Mucosa of rectum (tissue), 2 donors: ENCODE measurements around the gene FUCA2.

ENCODE experiments used
- H3K27ac ChIP-seq, 2 donors: one replicate each; pipeline ENCODE4 v1.7.0; 2013; ENCODE audit warnings: inconsistent platforms in 2 of 2, low read depth in 2 of 2, low read length in 2 of 2
- H3K27me3 ChIP-seq, 2 donors: one replicate each; pipeline ENCODE4 v1.7.0; 2013; ENCODE audit warnings: low read length in 2 of 2; ENCODE audit not compliant: control insufficient read depth in 2 of 2, insufficient read depth in 2 of 2
- H3K36me3 ChIP-seq, 2 donors: one replicate each; pipeline ENCODE4 v1.7.0; 2013; ENCODE audit warnings: low read length in 2 of 2; ENCODE audit not compliant: control insufficient read depth in 2 of 2, insufficient read depth in 2 of 2
- H3K4me1 ChIP-seq, 2 donors: one replicate each; pipeline ENCODE4 v1.7.0; 2013; ENCODE audit warnings: low read length in 2 of 2, mild to moderate bottlenecking in 1 of 2; ENCODE audit not compliant: control insufficient read depth in 2 of 2, insufficient read depth in 2 of 2
- H3K4me3 ChIP-seq, 2 donors: one replicate each; pipeline ENCODE4 v1.7.0; 2013; ENCODE audit warnings: low read length in 2 of 2
- H3K9ac ChIP-seq, 2 donors: one replicate each; pipeline ENCODE4 v1.7.0; 2013; ENCODE audit warnings: low read length in 2 of 2, low read depth in 1 of 2, mild to moderate bottlenecking in 1 of 2
- H3K9me3 ChIP-seq, 2 donors: one replicate each; pipeline ENCODE4 v1.7.0; 2013; ENCODE audit warnings: low read length in 2 of 2; ENCODE audit not compliant: control insufficient read depth in 2 of 2
- donor health status: healthy.
- donor health status: Normal muscosa, but diverticular disease.

FUCA2 gene

GRCh38 chr6:143536866-143537691 is 25.6 kb upstream of the FUCA2 start:
- no peaks in the 10 kb centered on the region for H3K27me3 ChIP-seq
- H3K9ac ChIP-seq: peak overlapping the region; percentile 71 to 75
- peaks cover 14 to 27% of the 10 kb centered on the region in 2 donors for H3K4me1 ChIP-seq
- peak overlapping the region; percentile 71 to 78 for H3K4me3 ChIP-seq
- no peaks in the 10 kb centered on the region for H3K36me3 ChIP-seq
- peak overlapping the region; percentile 81 to 89 for H3K27ac ChIP-seq
- no peaks in the 10 kb centered on the region for H3K9me3 ChIP-seq

GRCh38 chr6:143536461-143536865 is 24.9 kb upstream of the FUCA2 start:
- Histone ChIP-seq H3K4me1 (peaks cover 17 to 33% of the 10 kb centered on the region in 2 donors), H3K27ac (peak overlapping the region; percentile 81 to 89), H3K27me3 (no peaks in the 10 kb centered on the region), H3K9me3 (no peaks in the 10 kb centered on the region), H3K36me3 (no peaks in the 10 kb centered on the region), H3K9ac (peak overlapping the region; percentile 70 to 71), H3K4me3 (peak overlapping the region; percentile 69 to 75)

- H3K27ac ChIP-seq: no peak overlapping the region
Observed at GRCh38 chr6:143535189-143535614, 23.7 kb upstream of the FUCA2 start.

GRCh38 chr6:143531720-143532499 is 20.4 kb upstream of the FUCA2 start:
- Histone ChIP-seq H3K9me3 (no peaks in the 10 kb centered on the region), H3K4me1 (peaks cover 14 to 26% of the 10 kb centered on the region in 2 donors)

More at GRCh38 chr6:143535189-143535614, 23.7 kb upstream of the FUCA2 start:
- H3K9ac ChIP-seq: no peak overlapping the region
- H3K9me3 ChIP-seq: no peaks in the 10 kb centered on the region
- no peaks in the 10 kb centered on the region for H3K27me3 ChIP-seq
- no peak overlapping the region for H3K4me3 ChIP-seq
- peaks cover 17 to 33% of the 10 kb centered on the region in 2 donors for H3K4me1 ChIP-seq
- no peaks in the 10 kb centered on the region for H3K36me3 ChIP-seq

GRCh38 chr6:143529095-143529494 is 17.6 kb upstream of the FUCA2 start:
- Histone ChIP-seq H3K4me1 (peaks cover 3 to 14% of the 10 kb centered on the region in 2 donors), H3K27me3 (no peaks in the 10 kb centered on the region), H3K9ac (no peak overlapping the region), H3K4me3 (no peak overlapping the region), H3K9me3 (no peaks in the 10 kb centered on the region), H3K27ac (no peak overlapping the region), H3K36me3 (no peaks in the 10 kb centered on the region)

More at GRCh38 chr6:143531720-143532499, 20.4 kb upstream of the FUCA2 start:
- Histone ChIP-seq H3K27me3 (no peaks in the 10 kb centered on the region), H3K27ac (no peak overlapping the region), H3K9ac (no peak overlapping the region), H3K4me3 (no peak overlapping the region), H3K36me3 (no peaks in the 10 kb centered on the region)

- Histone ChIP-seq H3K27me3 (no peaks in the 10 kb centered on the region), H3K27ac (no peak overlapping the region), H3K4me3 (no peak overlapping the region), H3K9me3 (no peaks in the 10 kb centered on the region), H3K4me1 (peaks cover 3 to 14% of the 10 kb centered on the region in 2 donors), H3K9ac (no peak overlapping the region), H3K36me3 (no peaks in the 10 kb centered on the region)
Observed at GRCh38 chr6:143528164-143528811, 16.8 kb upstream of the FUCA2 start.

- no peaks in the 10 kb centered on the region for H3K27me3 ChIP-seq
- no peak overlapping the region for H3K9ac ChIP-seq
- no peaks in the 10 kb centered on the region for H3K9me3 ChIP-seq
- no peaks in the 10 kb centered on the region for H3K36me3 ChIP-seq
- H3K4me1 ChIP-seq: peaks cover 3 to 11% of the 10 kb centered on the region in 2 donors
- H3K4me3 ChIP-seq: no peak overlapping the region
- no peak overlapping the region for H3K27ac ChIP-seq
Observed at GRCh38 chr6:143527677-143528076, 16.2 kb upstream of the FUCA2 start.

- H3K9ac ChIP-seq: no peak overlapping the region
- H3K9me3 ChIP-seq: no peaks in the 10 kb centered on the region
- no peak overlapping the region for H3K27ac ChIP-seq
- H3K36me3 ChIP-seq: no peaks in the 10 kb centered on the region
- H3K4me1 ChIP-seq: no peaks in the 10 kb centered on the region
- H3K4me3 ChIP-seq: no peak overlapping the region
- H3K27me3 ChIP-seq: no peaks in the 10 kb centered on the region
Observed at GRCh38 chr6:143525356-143525755, 13.8 kb upstream of the FUCA2 start.

GRCh38 chr6:143522039-143522600 is 10.6 kb upstream of the FUCA2 start:
- no peak overlapping the region for H3K27ac ChIP-seq
- H3K9ac ChIP-seq: no peak overlapping the region
- peaks cover 0 to 3% of the 10 kb centered on the region in 2 donors for H3K4me1 ChIP-seq
- H3K36me3 ChIP-seq: no peaks in the 10 kb centered on the region
- no peaks in the 10 kb centered on the region for H3K27me3 ChIP-seq
- no peak overlapping the region for H3K4me3 ChIP-seq
- H3K9me3 ChIP-seq: no peaks in the 10 kb centered on the region
